IMR-90 (cell line): Measurements from ENCODE around the gene SCG5. TPM values are rescaled to one million over a fixed set of nuclear protein-coding genes. Genes with fewer than 3 reads are reported as not detected.

Experiments
- ATAC-seq: fragments of 200-7000 bp; cut with Tn5 transposase; 2 replicates; pipeline ENCODE4 v1.9.1; 2020; ENCODE audit warnings: low read depth, mild to moderate bottlenecking, moderate library complexity
- Bru-seq: library from RNA; stranded (reverse); fragments of 400-500 nt; gene quantifications from one replicate; lab custom pipeline; 2021; lab: Mats Ljungman, UMichigan
- BruChase-seq, 2 experiments: library from RNA; stranded (reverse); fragments of 400-500 nt; gene quantifications; one replicate each; lab custom pipeline; 2021; lab: Mats Ljungman, UMichigan
- BruUV-seq: library from RNA; stranded (reverse); fragments of 400-500 nt; replicated peaks from 2 replicates; lab custom pipeline; 2021; lab: Mats Ljungman, UMichigan
- CTCF ChIA-PET: fragments of 300-600 bp; formaldehyde crosslinking; extraction: SDS; loops from one replicate; lab custom pipeline; 2021; ENCODE audit warnings: antibody characterized with exemption; lab: Yijun Ruan, JAX
- POLR2A ChIA-PET: fragments of 300-600 bp; sonication (Branson Sonifier 250); formaldehyde crosslinking; loops from one replicate; lab custom pipeline; 2022; ENCODE audit warnings: antibody characterized with exemption; ENCODE audit not compliant: unreplicated experiment; lab: Charles Lee
- DNase-seq: peaks from one replicate; pipeline ENCODE4 v3.0.0; 2013
- H2AFZ ChIP-seq: replicated peaks from 2 replicates; pipeline ENCODE3; 2013; ENCODE audit warnings: low read length, mild to moderate bottlenecking; ENCODE audit not compliant: poor library complexity
- H2AK5ac ChIP-seq: 2 replicates; pipeline ENCODE4 v1.6.1; 2013; ENCODE audit warnings: low read depth, low read length, inconsistent platforms
- H2AK9ac ChIP-seq: replicated peaks from 2 replicates; pipeline ENCODE3; 2013; ENCODE audit warnings: mild to moderate bottlenecking, low read depth, low read length, moderate library complexity; ENCODE audit not compliant: poor library complexity
- H2BK120ac ChIP-seq: 2 replicates; pipeline ENCODE4 v1.6.1; 2013; ENCODE audit warnings: low read depth, low read length, inconsistent platforms
- H2BK15ac ChIP-seq: 3 replicates; pipeline ENCODE4 v1.6.1; 2013; ENCODE audit warnings: low read depth, low read length, inconsistent platforms
- H2BK20ac ChIP-seq: 2 replicates; pipeline ENCODE4 v1.6.1; 2013; ENCODE audit warnings: low read depth, mild to moderate bottlenecking, inconsistent platforms, low read length, moderate library complexity
- H2BK5ac ChIP-seq: 2 replicates; pipeline ENCODE4 v1.6.1; 2013; ENCODE audit warnings: mild to moderate bottlenecking, low read depth, low read length, inconsistent platforms; ENCODE audit not compliant: poor library complexity, severe bottlenecking
- H3K14ac ChIP-seq: replicated peaks from 2 replicates; pipeline ENCODE4 v1.6.1; 2013; ENCODE audit warnings: low read depth, low read length, inconsistent platforms
- H3K18ac ChIP-seq: 2 replicates; pipeline ENCODE4 v1.6.1; 2013; ENCODE audit warnings: low read depth, low read length, control low read depth
- H3K23ac ChIP-seq: 2 replicates; pipeline ENCODE4 v1.6.1; 2013; ENCODE audit warnings: low read depth, low read length, inconsistent platforms
- H3K27ac ChIP-seq: 2 replicates; pipeline ENCODE4 v1.5.1; 2013; ENCODE audit warnings: mild to moderate bottlenecking, control low read depth, low read length; ENCODE audit not compliant: insufficient read depth
- H3K27me3 ChIP-seq: 2 replicates; pipeline ENCODE4 v1.6.1; 2013; ENCODE audit warnings: low read length; ENCODE audit not compliant: control insufficient read depth, insufficient read depth
- H3K36me3 ChIP-seq: 2 replicates; pipeline ENCODE4 v1.6.1; 2013; ENCODE audit warnings: low read length, mixed read lengths; ENCODE audit not compliant: control insufficient read depth, insufficient read depth
- H3K4ac ChIP-seq: 2 replicates; pipeline ENCODE4 v1.6.1; 2013; ENCODE audit warnings: low read depth, low read length, inconsistent platforms
- H3K4me1 ChIP-seq: 2 replicates; pipeline ENCODE4 v1.6.1; 2013; ENCODE audit warnings: low read length, mixed read lengths; ENCODE audit not compliant: control insufficient read depth, insufficient read depth
- H3K4me2 ChIP-seq: 2 replicates; pipeline ENCODE4 v1.6.1; 2013; ENCODE audit warnings: low read depth, mild to moderate bottlenecking, control low read depth, low read length, moderate library complexity
- H3K4me3 ChIP-seq: 2 replicates; pipeline ENCODE4 v1.5.1; 2013; ENCODE audit warnings: low read depth, mild to moderate bottlenecking, control low read depth, low read length, moderate library complexity; ENCODE audit not compliant: insufficient read depth
- H3K56ac ChIP-seq: 2 replicates; pipeline ENCODE4 v1.6.1; 2013; ENCODE audit warnings: low read length, inconsistent platforms; ENCODE audit not compliant: insufficient read depth; ENCODE audit errors: extremely low read depth
- H3K79me1 ChIP-seq, 2 experiments: 2 replicates each; pipeline ENCODE4 v1.6.1; 2013; ENCODE audit warnings: low read length in 2 of 2, inconsistent platforms in 1 of 2, low read depth in 1 of 2
- H3K9ac ChIP-seq: 2 replicates; pipeline ENCODE4 v1.6.1; 2013; ENCODE audit warnings: low read depth, low read length, control low read depth
- H3K9me1 ChIP-seq: 2 replicates; pipeline ENCODE4 v1.6.1; 2013; ENCODE audit warnings: low read length, inconsistent platforms; ENCODE audit not compliant: insufficient read depth
- H3K9me3 ChIP-seq: 2 replicates; pipeline ENCODE4 v1.6.1; 2013; ENCODE audit warnings: low read length; ENCODE audit not compliant: control insufficient read depth, insufficient read depth
- H4K20me1 ChIP-seq: 2 replicates; pipeline ENCODE4 v1.6.1; 2013; ENCODE audit warnings: low read length, inconsistent platforms; ENCODE audit not compliant: insufficient read depth
- H4K5ac ChIP-seq: 2 replicates; pipeline ENCODE4 v1.6.1; 2013; ENCODE audit warnings: mild to moderate bottlenecking, low read depth, low read length, control low read depth
- H4K8ac ChIP-seq, 2 experiments: 2 replicates each; pipeline ENCODE4 v1.6.1; 2013; ENCODE audit warnings: low read depth in 2 of 2, low read length in 2 of 2, control low read depth in 1 of 2, inconsistent platforms in 1 of 2
- H4K91ac ChIP-seq: 2 replicates; pipeline ENCODE4 v1.6.1; 2013; ENCODE audit warnings: low read depth, low read length, inconsistent platforms; ENCODE audit not compliant: insufficient read depth
- BHLHE40 ChIP-seq: fragments of 150-350 bp; IDR thresholded peaks from 2 replicates; pipeline ENCODE4 v1.6.1; 2016; ENCODE audit warnings: mild to moderate bottlenecking, low read depth, low read length
- CEBPB ChIP-seq: IDR thresholded peaks from 2 replicates; pipeline ENCODE4 v1.6.1; 2012; ENCODE audit warnings: low read depth, low read length, improper control_type of control experiment
- CHD1 ChIP-seq: IDR thresholded peaks from 2 replicates; pipeline ENCODE4 v1.6.1; 2012; ENCODE audit warnings: low read depth, low read length, improper control_type of control experiment
- ELK1 ChIP-seq: fragments of 150-350 bp; IDR thresholded peaks from 2 replicates; pipeline ENCODE4 v1.6.1; 2016; ENCODE audit warnings: low read depth, mild to moderate bottlenecking, low read length, moderate library complexity, borderline replicate concordance
- FOS ChIP-seq: fragments of 150-350 bp; IDR thresholded peaks from 2 replicates; pipeline ENCODE4 v1.6.1; 2016; ENCODE audit warnings: low read depth, low read length
- MAFK ChIP-seq: IDR thresholded peaks from 2 replicates; pipeline ENCODE4 v1.6.1; 2012; ENCODE audit warnings: low read depth, low read length, improper control_type of control experiment
- MAZ ChIP-seq: IDR thresholded peaks from 2 replicates; pipeline ENCODE4 v1.6.1; 2012; ENCODE audit warnings: low read depth, mild to moderate bottlenecking, low read length, improper control_type of control experiment, moderate library complexity, borderline replicate concordance
- MXI1 ChIP-seq: IDR thresholded peaks from 2 replicates; pipeline ENCODE4 v1.6.1; 2012; ENCODE audit warnings: low read depth, mild to moderate bottlenecking, low read length, moderate library complexity, borderline replicate concordance
- POLR2A ChIP-seq: IDR thresholded peaks from 2 replicates; pipeline ENCODE4 v1.6.1; 2012; ENCODE audit warnings: mild to moderate bottlenecking, low read depth, low read length
- RAD21 ChIP-seq: IDR thresholded peaks from 2 replicates; pipeline ENCODE4 v1.6.1; 2012; ENCODE audit warnings: low read length, improper control_type of control experiment
- RCOR1 ChIP-seq: IDR thresholded peaks from 2 replicates; pipeline ENCODE4 v1.6.1; 2012; ENCODE audit warnings: mild to moderate bottlenecking, low read length, improper control_type of control experiment; ENCODE audit not compliant: insufficient replicate concordance
- RFX5 ChIP-seq: IDR thresholded peaks from 2 replicates; pipeline ENCODE4 v1.8.0; 2012; ENCODE audit warnings: low read depth, mild to moderate bottlenecking, low read length, moderate library complexity
- SMC3 ChIP-seq: fragments of 150-350 bp; IDR thresholded peaks from 2 replicates; pipeline ENCODE4 v1.6.1; 2016; ENCODE audit warnings: low read depth, mild to moderate bottlenecking, antibody characterized with exemption, low read length, moderate library complexity
- USF2 ChIP-seq: fragments of 150-350 bp; IDR thresholded peaks from 2 replicates; pipeline ENCODE4 v1.6.1; 2017; ENCODE audit warnings: mild to moderate bottlenecking, antibody characterized with exemption, low read length, low read depth
- WGBS, 2 experiments: methylation state at CpG; one replicate each; pipeline versions ENCODE4 v1.1.5 to v1.1.7; 2013; ENCODE audit warnings: missing lambda C conversion rate in 2 of 2; ENCODE audit not compliant: insufficient read length in 1 of 2; ENCODE audit errors: extremely low coverage in 2 of 2; 5-methylcytosine and 5-hydroxymethylcytosine counted together
- dilution Hi-C: fragments of 300-500 bp; cut with HindIII; formaldehyde crosslinking; loops from one replicate; pipeline ENCODE4 v1.14.3; 2018; ENCODE audit warnings: low sequenced_read_pairs; ENCODE audit not compliant: unreplicated experiment
- in situ Hi-C: fragments of 300-500 bp; cut with MboI; formaldehyde crosslinking; loops from 3 replicates; pipeline ENCODE4 v1.14.3; 2019; ENCODE audit warnings: low sequenced_read_pairs, inconsistent platforms, mixed read lengths
- intact Hi-C: fragments of 100-400 bp; cut with micrococcal nuclease; formaldehyde crosslinking; loops from 2 replicates; pipeline ENCODE4 v1.10.0; 2022
- long read RNA-seq: library from polyadenylated mRNA; unstranded; transcript quantifications from one replicate; pipeline ENCODE4 v2.0.0, GENCODE V29; 2021; ENCODE audit not compliant: unreplicated experiment
- polyA plus RNA-seq, 3 experiments: library from polyadenylated mRNA; depleted of rRNA; stranded (reverse); fragments of >200 nt; gene quantifications; 2 replicates each; pipeline ENCODE4 v1.2.3, GENCODE V29; 2012; ENCODE audit warnings: low replicate concordance in 1 of 3
- total RNA-seq: library from RNA; depleted of rRNA; stranded (reverse); fragments of >200 nt; gene quantifications from 2 replicates; pipeline ENCODE4 v1.2.3, GENCODE V29; 2012; rRNA removed

Gene SCG5
- total RNA-seq, result 7.9 and 8.3 TPM in 2 replicates
- 15.6 and 16.8 TPM in 2 replicates for polyA plus RNA-seq (2012; rRNA removed)
- polyA plus RNA-seq (2012; cell fraction: cytosol; rRNA removed), result 12.1 and 13.8 TPM in 2 replicates
- 4.1 and 8.2 TPM in 2 replicates for polyA plus RNA-seq (2012; cell fraction: nucleus; rRNA removed; ENCODE audit: low replicate concordance)
- Bru-seq, nascent RNA, result percentile 48 among the genes with signal in this experiment
- BruChase-seq, experiment 1, labeled RNA remaining after a 6-hour chase, result percentile 55 among the genes with signal in this experiment
- percentile 67 among the genes with signal in this experiment for BruChase-seq, experiment 2, labeled RNA remaining after a 2-hour chase
- long read RNA-seq, partial matches to known transcripts, result 0 of 5 reads
- long read RNA-seq, other reads (novel, unspliced or antisense), result 0 of 5 reads

- CTCF ChIA-PET, result interaction anchor here (2.2 kb wide), 1 partner anchor 10 kb away, joined by 6 read pairs; no protein-coding TSS in a partner anchor
- H2BK15ac ChIP-seq, result no peak within 1 kb of the TSS
- peak within 1 kb of the TSS; percentile 75 for H2AFZ ChIP-seq
- peak within 1 kb of the TSS; percentile 9; the same call in 1 of the 2 replicates for H3K9ac ChIP-seq
- no peaks in the 10 kb centered on the region for H3K27me3 ChIP-seq
- peak within 1 kb of the TSS; percentile 29 to 85; a peak in 2 of 4 replicates for H4K8ac ChIP-seq
- no peak within 1 kb of the TSS for H4K91ac ChIP-seq
- H3K23ac ChIP-seq, result 0 out of 2 replicates have a peak within 1 kb of the TSS, but pooled peaks have one; percentile 44
- dilution Hi-C loops (no loop called here), intact Hi-C loops (no loop called here), in situ Hi-C loops (no loop called here)
- no peak within 1 kb of the TSS for H3K56ac ChIP-seq
- POLR2A ChIA-PET, result no interaction called here
- peaks cover 12% of the 10 kb centered on the region for H3K4me1 ChIP-seq
- 22% methylated on average over 7 of the region's 22 CpGs; no CpG with 5 or more reads in 1 of the 2 experiments for WGBS, 2 experiments
- H3K27ac ChIP-seq, result no peak within 1 kb of the TSS
- H3K36me3 ChIP-seq, result no peaks in the 10 kb centered on the region; the same call in 1 of the 2 replicates
- peak within 1 kb of the TSS; percentile 42; the same call in 1 of the 2 replicates for H3K4ac ChIP-seq
- peak within 1 kb of the TSS; percentile 44; the same call in 1 of the 2 replicates for H2BK120ac ChIP-seq
- H3K18ac ChIP-seq, result peak within 1 kb of the TSS; percentile 55
- peak within 1 kb of the TSS; percentile 85 for H3K4me2 ChIP-seq
- H3K14ac ChIP-seq, result peak within 1 kb of the TSS; percentile 38; the same call in 1 of the 2 replicates
- H3K79me1 ChIP-seq, result peaks cover 6 to 12% of the 10 kb centered on the region in 2 experiments; a peak in 3 of 4 replicates
- DNase-seq (peak; percentile 49), ATAC-seq (peak; percentile 58)
- peak within 1 kb of the TSS; percentile 44; the same call in 1 of the 2 replicates for H3K4me3 ChIP-seq
- no peak within 1 kb of the TSS for H2AK5ac ChIP-seq
- H2AK9ac ChIP-seq, result peak within 1 kb of the TSS; percentile 11
- no peaks in the 10 kb centered on the region for H3K9me3 ChIP-seq
- H4K20me1 ChIP-seq, result no peaks in the 10 kb centered on the region
- H2BK5ac ChIP-seq, result no peak within 1 kb of the TSS
- H2BK20ac ChIP-seq, result no peak within 1 kb of the TSS
- H4K5ac ChIP-seq, result peak within 1 kb of the TSS; percentile 78
- H3K9me1 ChIP-seq, result peaks cover 12% of the 10 kb centered on the region; the same call in 1 of the 2 replicates
- no TSS peak for BruUV-seq
- TF ChIP-seq CHD1, result no peak
- no peak for TF ChIP-seq ELK1
- TF ChIP-seq USF2, result no peak
- TF ChIP-seq MXI1, result no peak
- no peak for TF ChIP-seq BHLHE40
- no peak for TF ChIP-seq RCOR1
- no peak for TF ChIP-seq CEBPB
- no peak for TF ChIP-seq MAZ
- no peak for TF ChIP-seq MAFK
- no peak for TF ChIP-seq POLR2A
- no peak for TF ChIP-seq RFX5
- no peak for TF ChIP-seq RAD21
- no peak for TF ChIP-seq FOS
- no peak for TF ChIP-seq SMC3
These were observed at the start of gene SCG5 for GRCh38 chr15:32641517-32642059. TSS of gene SCG5 (plus strand) at chr15:32641710. CDS start at chr15:32643593, 1,883 bp downstream.
